Subcutaneous adipose tissue (tissue), 4 donors: ENCODE measurements around the gene DNAAF9. TPM values are rescaled to one million over a fixed set of nuclear protein-coding genes. Genes with fewer than 3 reads are reported as not detected.

Experiments
- total RNA-seq, 4 donors: library from RNA; depleted of rRNA; stranded (reverse); fragments of >200 nt; gene quantifications; one replicate each; pipeline ENCODE4 v1.1.0, GENCODE V29; 2016
- TF ChIP-seq, protein P1 (sequence below): fragments of 450-650 bp; IDR thresholded peaks from one replicate; pipeline ENCODE4 v1.5.1; 2016; ENCODE audit warnings: low read depth, mild to moderate bottlenecking, control low read depth, antibody characterized with exemption, moderate library complexity

DNAAF9 gene
- total RNA-seq, 4 donors from 2014 or later = 26.6 to 39.4 (median 33.3) TPM

- TF ChIP-seq, protein P1, sequence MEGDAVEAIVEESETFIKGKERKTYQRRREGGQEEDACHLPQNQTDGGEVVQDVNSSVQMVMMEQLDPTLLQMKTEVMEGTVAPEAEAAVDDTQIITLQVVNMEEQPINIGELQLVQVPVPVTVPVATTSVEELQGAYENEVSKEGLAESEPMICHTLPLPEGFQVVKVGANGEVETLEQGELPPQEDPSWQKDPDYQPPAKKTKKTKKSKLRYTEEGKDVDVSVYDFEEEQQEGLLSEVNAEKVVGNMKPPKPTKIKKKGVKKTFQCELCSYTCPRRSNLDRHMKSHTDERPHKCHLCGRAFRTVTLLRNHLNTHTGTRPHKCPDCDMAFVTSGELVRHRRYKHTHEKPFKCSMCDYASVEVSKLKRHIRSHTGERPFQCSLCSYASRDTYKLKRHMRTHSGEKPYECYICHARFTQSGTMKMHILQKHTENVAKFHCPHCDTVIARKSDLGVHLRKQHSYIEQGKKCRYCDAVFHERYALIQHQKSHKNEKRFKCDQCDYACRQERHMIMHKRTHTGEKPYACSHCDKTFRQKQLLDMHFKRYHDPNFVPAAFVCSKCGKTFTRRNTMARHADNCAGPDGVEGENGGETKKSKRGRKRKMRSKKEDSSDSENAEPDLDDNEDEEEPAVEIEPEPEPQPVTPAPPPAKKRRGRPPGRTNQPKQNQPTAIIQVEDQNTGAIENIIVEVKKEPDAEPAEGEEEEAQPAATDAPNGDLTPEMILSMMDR = no peak
These were observed 15.7 kb upstream of the DNAAF9 start for GRCh38 chr20:3423126-3423525.

DNA sequence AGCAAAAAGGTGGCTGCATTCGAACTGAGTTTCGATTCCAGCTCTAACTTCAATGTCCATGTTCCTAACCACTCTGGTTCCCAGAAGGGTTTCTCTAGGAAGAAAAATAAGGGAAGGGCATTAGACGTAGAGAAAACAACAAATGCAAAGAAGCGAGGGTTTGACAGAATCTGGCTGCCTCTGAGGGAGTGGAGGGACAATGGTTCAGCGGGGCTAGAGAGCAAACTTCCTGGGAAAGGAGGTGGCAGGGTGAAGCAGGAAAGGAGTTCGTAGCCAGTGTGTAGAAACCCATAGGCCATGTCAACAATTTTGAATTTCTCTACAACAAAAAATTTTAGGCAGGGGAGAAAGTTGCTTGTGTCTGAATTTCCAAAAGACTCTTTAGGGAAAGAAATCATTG, 14.5 kb upstream of the DNAAF9 start:
- TF ChIP-seq, protein P1 = no peak

- TF ChIP-seq, protein P1 = no peak
These were observed 12.8 kb upstream of the DNAAF9 start for GRCh38 chr20:3420211-3420707.

GRCh38 chr20:3414122-3414521, 6.7 kb upstream of the DNAAF9 start:
- TF ChIP-seq, protein P1 = no peak

DNA sequence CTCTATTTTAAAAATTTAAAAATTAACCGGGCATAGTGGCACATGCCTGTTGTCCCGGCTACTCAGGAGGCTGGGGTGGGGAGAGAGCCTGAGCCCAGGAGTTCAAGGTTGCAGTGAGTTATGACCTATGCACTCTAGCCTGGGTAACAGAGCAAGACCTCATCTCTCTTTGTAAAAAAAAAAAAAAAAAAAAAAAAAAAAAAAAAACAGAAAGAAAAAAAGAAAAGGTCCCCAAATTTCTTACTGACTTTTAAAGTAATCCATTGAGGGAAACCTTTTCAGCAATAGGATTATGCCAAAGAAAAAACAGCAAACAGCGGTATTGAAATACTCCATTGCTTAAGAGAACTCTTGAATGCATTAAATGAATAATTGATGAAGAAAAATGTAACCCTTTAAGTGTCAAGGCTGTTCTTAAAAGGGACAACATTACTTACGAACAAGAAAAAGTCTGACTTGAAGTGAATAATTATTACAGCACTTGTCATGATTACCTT, 6.0 kb upstream of the DNAAF9 start:
- TF ChIP-seq, protein P1 = no peak

GRCh38 chr20:3412600-3413392, 5.3 kb upstream of the DNAAF9 start:
- TF ChIP-seq, protein P1 = no peak

DNA sequence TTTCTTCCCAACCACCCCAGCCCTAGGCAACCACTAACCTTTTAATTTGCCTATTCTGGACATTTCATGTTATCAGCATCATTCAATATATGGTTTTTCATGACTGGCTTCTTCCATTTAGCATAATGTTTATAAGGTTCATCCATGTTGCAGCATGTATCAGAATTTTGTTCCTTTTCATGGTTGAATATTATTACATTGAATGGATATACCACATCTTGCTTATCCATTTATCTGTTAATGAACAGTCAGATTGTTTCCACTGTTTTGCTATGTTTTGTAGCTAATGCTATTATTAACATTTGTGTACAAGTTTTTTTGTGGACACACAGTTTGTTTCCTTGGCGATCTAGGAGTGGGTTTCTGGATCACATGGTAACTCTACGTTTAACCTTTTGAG, 3.0 kb upstream of the DNAAF9 start:
- TF ChIP-seq, protein P1 = no peak
